Measurements from ENCODE around the gene ZNF764.
"Not testable (repeated sequence)": the region's sequence is repeated elsewhere in the genome, so short reads cannot be mapped to it uniquely, and the experiment has no call there.

Gene ZNF764

DNA sequence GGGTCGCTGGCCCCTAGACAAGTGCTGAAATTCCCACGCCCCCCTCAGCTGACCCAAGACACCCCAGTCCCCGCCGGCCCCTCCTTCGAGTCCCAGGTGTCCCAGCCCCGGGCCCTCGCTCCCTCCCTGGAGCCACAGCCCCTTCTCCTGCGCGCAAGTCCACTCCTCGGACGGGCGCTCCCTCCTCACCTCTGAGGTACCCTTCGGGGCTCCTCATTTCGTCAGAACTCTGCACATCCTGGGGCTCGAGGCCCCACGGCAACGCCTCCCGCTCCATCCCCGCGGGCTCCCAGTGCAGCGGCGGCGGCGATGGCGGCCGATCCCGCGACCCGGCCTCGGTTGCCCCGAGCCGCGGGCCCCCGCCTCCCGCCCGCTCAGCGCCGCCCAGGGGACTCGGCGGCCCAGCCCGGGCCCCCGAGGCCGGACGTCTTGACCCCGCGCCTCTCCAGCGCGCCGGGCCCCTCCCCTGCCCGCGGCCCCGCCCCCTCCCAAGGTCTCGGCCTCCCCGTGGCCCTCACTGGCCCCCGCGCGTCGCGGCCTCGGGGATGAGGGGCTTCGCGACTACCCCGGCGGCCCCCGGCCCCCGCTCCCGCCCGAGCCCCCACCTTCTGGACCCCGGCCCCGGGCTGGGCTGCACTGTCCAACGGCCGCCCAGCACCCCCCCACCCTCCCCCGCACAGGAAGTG is 31.9 kb downstream of the ZNF764 start, which contains the start of gene ZNF768:
ZNF768 (minus strand) TSS at position 430 of the 686 bp plus-strand sequence; CDS start at position 277, 153 bp downstream.
- DNase-seq, result peak in 1 of 2 experiments; percentile 79

DNA sequence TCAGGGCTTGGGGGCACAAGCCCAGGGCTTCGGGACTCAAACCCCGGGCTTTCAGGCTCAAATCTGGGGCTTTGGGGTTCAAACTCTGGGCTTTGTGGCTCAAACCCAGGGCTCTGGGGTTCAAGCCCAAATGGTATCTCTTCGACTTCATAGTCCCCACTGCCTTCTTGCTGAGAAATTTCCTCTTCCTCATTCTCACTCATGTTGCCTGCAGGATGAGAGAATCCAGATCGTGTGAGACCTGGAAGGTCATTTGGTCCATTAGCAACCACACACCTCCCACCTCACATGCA is 32.4 kb downstream of the ZNF764 start:
- DNase-seq, result no peak

- DNase-seq, result no peak
These were observed 33.3 kb downstream of the ZNF764 start for GRCh38 chr16:30524575-30525568.

GRCh38 chr16:30523768-30524574 is 34.2 kb downstream of the ZNF764 start:
- no peak for DNase-seq

GRCh38 chr16:30522702-30523463 is 35.3 kb downstream of the ZNF764 start:
- not testable (repeated sequence) for DNase-seq

- DNase-seq, result no peak
These were observed 36.1 kb downstream of the ZNF764 start for GRCh38 chr16:30521873-30522641.

GRCh38 chr16:30521476-30521872 is 36.7 kb downstream of the ZNF764 start:
- no peak for DNase-seq

GRCh38 chr16:30519120-30520049 is 38.8 kb downstream of the ZNF764 start:
- DNase-seq, result no peak

DNA sequence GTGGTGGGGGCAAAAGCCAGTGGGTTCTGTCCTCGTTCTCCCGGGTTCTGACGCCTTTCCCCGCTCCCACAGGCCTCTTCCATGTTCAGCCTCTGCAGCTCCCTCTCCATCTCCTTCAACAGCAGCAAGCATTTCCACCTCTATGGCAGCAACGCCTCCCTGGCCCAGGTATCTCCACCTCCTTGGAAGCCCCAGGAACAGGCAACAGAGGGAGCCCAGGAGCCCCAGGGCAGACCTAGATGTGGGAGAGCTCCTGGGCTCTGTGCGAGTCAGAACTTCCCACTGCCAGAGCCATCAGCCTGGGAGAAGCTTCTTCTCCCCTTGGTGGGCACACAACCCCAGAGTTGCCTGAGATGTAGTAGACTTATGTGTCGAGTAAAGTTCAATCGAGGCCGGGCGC is 39.6 kb downstream of the ZNF764 start:
- DNase-seq, result no peak

DNA sequence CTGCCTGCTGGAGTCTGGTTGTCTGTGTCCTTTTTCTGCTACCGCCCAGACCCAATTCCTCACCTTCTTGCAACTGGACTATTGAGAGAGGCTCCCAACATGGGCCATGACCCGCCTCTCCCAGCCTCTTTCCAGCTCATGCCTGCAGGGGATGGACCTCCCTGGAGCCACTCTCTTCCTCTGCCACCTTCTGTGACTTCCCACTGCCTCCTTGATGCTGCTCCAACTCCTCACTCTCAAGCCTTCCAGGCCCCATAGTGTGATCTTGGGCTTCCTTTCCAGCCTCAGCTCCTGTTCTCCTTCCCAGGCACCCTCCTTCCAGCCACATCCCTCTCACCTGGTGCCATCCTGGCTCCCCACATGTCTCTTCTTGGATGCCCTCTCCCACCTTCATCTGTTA is 42.9 kb downstream of the ZNF764 start:
- DNase-seq, result no peak

GRCh38 chr16:30511509-30511908 is 46.7 kb downstream of the ZNF764 start:
- no peak for DNase-seq

DNA sequence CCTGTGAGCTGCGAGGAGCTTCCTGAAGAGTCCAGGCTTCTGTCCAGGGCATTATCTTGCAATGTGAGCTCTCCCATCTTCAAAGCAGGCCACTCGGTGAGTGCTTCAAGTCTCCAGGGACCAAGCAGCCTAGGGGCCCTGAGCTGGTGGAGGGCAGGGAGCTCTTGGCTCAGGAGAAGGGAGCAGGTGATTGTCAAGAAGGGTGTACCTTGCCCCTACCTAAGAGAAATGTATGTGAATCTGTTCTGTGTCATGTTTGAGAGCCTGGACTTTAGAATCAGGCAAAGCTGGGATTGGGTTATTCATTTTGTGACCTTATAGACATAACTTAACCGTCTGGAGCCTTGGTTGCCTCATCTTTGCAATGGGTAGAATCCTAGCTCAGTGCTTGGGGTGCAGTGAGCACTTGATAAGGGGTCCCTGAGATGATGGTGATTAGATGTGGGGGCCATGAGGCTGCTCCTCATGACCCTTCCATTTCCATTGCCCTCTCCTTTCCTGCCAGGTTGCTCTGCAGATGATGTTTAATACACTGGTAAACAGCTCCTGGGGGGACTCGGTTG is 47.7 kb downstream of the ZNF764 start:
- no peak for DNase-seq

DNA sequence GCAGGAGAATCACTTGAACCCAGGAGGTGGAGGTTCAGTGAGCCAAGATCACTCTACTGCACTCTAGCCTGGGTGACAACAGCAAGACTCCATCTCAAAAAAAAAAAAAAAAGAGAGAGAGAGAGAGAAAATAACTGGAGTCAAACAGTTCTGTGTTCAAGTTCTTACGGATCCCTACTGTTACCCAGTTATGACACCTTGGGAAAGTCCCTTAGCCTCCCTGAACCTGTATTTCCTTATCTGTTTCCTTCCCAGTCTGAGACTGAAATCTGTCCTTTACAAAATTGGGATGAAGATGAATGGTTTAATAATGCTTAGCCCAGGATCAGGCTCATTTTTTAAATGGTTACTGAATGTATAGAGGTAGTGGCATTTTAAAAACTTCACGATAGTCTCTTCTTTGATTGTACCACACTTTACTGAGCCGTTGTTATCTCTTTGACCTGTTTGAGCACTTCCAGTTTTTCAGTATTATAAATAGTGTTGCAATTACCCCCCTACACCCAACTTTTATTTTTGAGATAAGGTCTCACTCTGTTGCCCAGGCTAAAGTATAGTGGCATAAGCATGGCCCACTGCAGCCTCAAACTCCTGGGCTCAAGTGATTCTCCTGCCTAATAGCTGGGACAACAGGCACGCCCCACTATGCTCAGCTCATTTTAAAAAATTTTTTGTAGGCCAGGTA is 49.0 kb downstream of the ZNF764 start:
- DNase-seq, result no peak
